ENCODE data around the gene PLPP6. TPM values are rescaled to one million over a fixed set of nuclear protein-coding genes. Genes with fewer than 3 reads are reported as not detected.

The PLPP6 gene
- polyA plus RNA-seq, 1 donor from 2014 or later = 26.3 TPM

GRCh38 chr9:4620057-4620765 lies 41.9 kb upstream of the PLPP6 start:
- no peaks in the 10 kb centered on the region for H3K36me3 ChIP-seq (ENCODE audit: insufficient read depth, low read length)
- H3K27ac ChIP-seq (ENCODE audit: low read length) = no peak overlapping the region
- H3K9me3 ChIP-seq (ENCODE audit: low read length) = no peaks in the 10 kb centered on the region
- no peaks in the 10 kb centered on the region for H3K79me2 ChIP-seq (replicated peaks; ENCODE audit: insufficient read depth, low read length)
- no peaks in the 10 kb centered on the region for H3K27me3 ChIP-seq (ENCODE audit: insufficient read depth, low read depth, low read length)
- H4K20me1 ChIP-seq (ENCODE audit: insufficient read depth) = no peaks in the 10 kb centered on the region
- no peak overlapping the region for H3K4me3 ChIP-seq (ENCODE audit: low read length)
- no peak overlapping the region for H3K9ac ChIP-seq (ENCODE audit: low read length)
- H3F3A ChIP-seq (ENCODE audit: insufficient read depth, low read length, poor library complexity, severe bottlenecking) = no peaks in the 10 kb centered on the region
- H2AFZ ChIP-seq (ENCODE audit: low read depth, low read length) = no peak overlapping the region
- TF ChIP-seq SMC3 (conservative IDR thresholded peaks at IDR 0.05; ENCODE audit: poor library complexity) = no peak
- TF ChIP-seq CTCF (IDR thresholded peaks at IDR 0.05; ENCODE audit: poor library complexity, severe bottlenecking) = no peak
- no peak for TF ChIP-seq EP300 (conservative IDR thresholded peaks at IDR 0.05; ENCODE audit: poor library complexity, severe bottlenecking)
- no peak for TF ChIP-seq MXI1 (conservative IDR thresholded peaks at IDR 0.05; ENCODE audit: poor library complexity, severe bottlenecking)
- no peak for TF ChIP-seq TAF1 (IDR thresholded peaks at IDR 0.05; ENCODE audit: low read depth)
- no peak overlapping the region for H3K4me2 ChIP-seq (ENCODE audit: low read length)
- H3K9me2 ChIP-seq (ENCODE audit: insufficient read depth, low read length) = no peaks in the 10 kb centered on the region

GRCh38 chr9:4620881-4621555 lies 41.1 kb upstream of the PLPP6 start:
- H4K20me1 ChIP-seq (ENCODE audit: insufficient read depth) = no peaks in the 10 kb centered on the region
- no peaks in the 10 kb centered on the region for H3K79me2 ChIP-seq (replicated peaks; ENCODE audit: insufficient read depth, low read length)
- H3K9ac ChIP-seq (ENCODE audit: low read length) = no peak overlapping the region
- no peaks in the 10 kb centered on the region for H3K9me2 ChIP-seq (ENCODE audit: insufficient read depth, low read length)
- no peaks in the 10 kb centered on the region for H3K36me3 ChIP-seq (ENCODE audit: insufficient read depth, low read length)
- H3K27me3 ChIP-seq (ENCODE audit: insufficient read depth, low read depth, low read length) = no peaks in the 10 kb centered on the region
- TF ChIP-seq POLR2AphosphoS5 (IDR thresholded peaks at IDR 0.05) (no peak), REST (IDR thresholded peaks at IDR 0.05; ENCODE audit: borderline replicate concordance) (no peak), CTCF (IDR thresholded peaks at IDR 0.05; ENCODE audit: poor library complexity, severe bottlenecking) (no peak), EP300 (conservative IDR thresholded peaks at IDR 0.05; ENCODE audit: poor library complexity, severe bottlenecking) (no peak), TAF1 (IDR thresholded peaks at IDR 0.05; ENCODE audit: low read depth) (no peak)
- H3K4me3 ChIP-seq (ENCODE audit: low read length) = no peak overlapping the region
- H3K9me3 ChIP-seq (ENCODE audit: low read length) = no peaks in the 10 kb centered on the region
- no peaks in the 10 kb centered on the region for H3F3A ChIP-seq (ENCODE audit: insufficient read depth, low read length, poor library complexity, severe bottlenecking)
- H3K4me2 ChIP-seq (ENCODE audit: low read length) = no peak overlapping the region
- H3K27ac ChIP-seq (ENCODE audit: low read length) = no peak overlapping the region
- H2AFZ ChIP-seq (ENCODE audit: low read depth, low read length) = no peak overlapping the region
